DND-41 (cell line): ENCODE data around the gene GLCCI1.

Experiments used
- CTCF ChIP-seq: IDR thresholded peaks from 2 replicates; pipeline ENCODE4 v1.5.1; 2012; ENCODE audit warnings: borderline replicate concordance, low read length, moderate library complexity, mild to moderate bottlenecking; ENCODE audit not compliant: poor library complexity, severe bottlenecking; ENCODE audit errors: extremely low read depth
- EZH2 ChIP-seq: IDR thresholded peaks from 3 replicates; pipeline ENCODE4 v1.6.1; 2012; ENCODE audit warnings: borderline replicate concordance, low read depth, mild to moderate bottlenecking, moderate library complexity, low read length, inconsistent platforms; ENCODE audit not compliant: severe bottlenecking

DNA sequence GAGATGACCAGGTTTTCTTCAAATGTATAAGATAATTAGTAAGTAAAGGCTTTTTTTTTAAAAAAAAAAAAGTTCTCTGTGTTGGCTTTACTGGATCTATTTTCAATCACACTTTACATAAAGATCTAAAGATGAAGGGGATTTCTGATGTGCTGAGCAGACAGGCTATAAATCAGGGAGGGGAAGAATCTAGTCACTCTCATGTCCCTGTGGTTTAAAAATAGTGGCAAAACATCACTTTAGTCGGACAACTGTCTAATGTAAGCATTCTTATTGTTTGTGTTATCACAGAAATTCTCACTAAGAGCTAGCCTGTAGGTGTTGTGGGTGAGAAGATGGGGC lies 160.7 kb downstream of the GLCCI1 start:
- TF ChIP-seq CTCF (no peak), EZH2 (no peak)
